ENCODE measurements around the gene NT5C1B.
"Not testable (repeated sequence)": the region's sequence is repeated elsewhere in the genome, so short reads cannot be mapped to it uniquely, and the experiment has no call there.

The NT5C1B gene

DNA sequence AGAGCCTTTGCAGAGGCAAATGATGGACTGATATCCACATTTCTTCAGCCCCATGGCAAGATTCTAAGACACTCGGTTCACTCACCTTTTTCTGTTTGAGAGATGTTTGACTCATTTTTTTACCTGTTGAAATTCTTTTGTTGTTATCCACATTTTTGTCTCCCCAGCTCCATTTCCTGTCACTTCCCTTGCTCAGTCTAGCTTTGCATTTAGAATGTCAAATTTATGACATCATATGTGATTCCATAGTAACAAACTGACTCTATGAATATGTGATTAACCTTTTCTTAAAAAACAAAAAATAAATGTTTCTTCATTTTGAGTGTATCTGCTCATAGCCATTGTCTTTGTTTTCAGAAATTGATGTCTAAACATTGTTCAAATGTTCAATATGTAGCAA is at the start of gene NT5C1B:
TSS of gene NT5C1B (minus strand) at position 216 of the 400 bp plus-strand sequence. CDS start at position 115, 101 bp downstream.
- DNase-seq, result no peak

DNA sequence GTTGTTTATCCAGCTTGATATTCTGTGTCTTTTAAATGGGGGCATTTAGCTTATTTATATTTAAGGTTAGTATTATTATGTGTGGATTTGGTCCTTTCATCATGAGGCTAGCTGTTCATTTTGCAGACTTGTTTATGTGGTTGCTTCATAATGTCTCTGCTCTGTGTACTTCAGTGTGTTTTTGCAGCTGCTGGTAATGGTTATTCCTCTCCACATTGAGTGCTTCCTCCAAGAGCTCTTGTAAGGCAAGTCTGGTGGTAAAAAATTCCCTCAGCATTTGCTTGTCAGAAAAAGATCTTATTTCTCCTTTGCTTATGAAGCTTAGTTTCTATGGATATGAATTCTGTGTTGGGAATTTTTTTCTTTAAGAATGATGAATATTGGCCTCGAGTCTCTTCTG is 47.8 kb upstream of the NT5C1B start:
- DNase-seq, result no peak

DNA sequence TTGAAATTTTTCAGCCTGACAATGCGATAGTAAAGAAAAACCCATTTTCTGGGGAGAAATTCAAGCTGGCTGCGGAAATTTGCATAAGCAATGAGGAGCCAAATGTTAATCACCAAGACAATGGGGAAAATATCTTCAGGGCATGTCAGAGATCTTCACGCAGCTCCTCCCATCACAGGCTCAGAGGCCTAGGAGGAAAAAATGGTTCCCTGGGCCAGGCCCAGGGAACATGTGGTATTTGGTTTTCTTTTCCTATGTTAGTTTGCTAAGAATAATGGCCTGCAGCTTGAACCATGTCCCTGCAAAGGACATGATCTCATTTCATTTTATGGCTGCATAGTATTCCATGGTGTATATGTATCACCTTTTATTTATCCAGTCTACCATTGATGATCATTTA is 43.3 kb upstream of the NT5C1B start:
- DNase-seq, result not testable (repeated sequence)

DNA sequence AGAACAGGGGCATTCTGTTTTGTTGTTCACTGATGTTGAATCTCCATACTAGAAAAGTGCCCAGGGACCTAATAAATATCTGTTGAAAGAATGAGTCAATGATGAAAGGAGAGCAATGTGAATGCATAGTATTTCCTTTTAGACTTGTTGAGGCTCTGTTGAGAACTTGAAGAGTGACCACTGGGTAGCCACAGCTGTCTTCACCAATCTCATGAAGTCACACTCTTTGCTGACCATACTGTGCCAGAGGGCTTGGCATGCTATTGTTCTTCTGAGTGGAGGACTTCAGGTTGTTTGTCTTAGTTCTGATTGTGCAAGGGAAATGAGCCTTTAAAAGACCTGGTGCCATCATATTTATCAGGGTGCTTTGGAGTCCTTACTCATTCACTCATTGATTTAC is 41.6 kb upstream of the NT5C1B start:
- DNase-seq, result no peak

DNA sequence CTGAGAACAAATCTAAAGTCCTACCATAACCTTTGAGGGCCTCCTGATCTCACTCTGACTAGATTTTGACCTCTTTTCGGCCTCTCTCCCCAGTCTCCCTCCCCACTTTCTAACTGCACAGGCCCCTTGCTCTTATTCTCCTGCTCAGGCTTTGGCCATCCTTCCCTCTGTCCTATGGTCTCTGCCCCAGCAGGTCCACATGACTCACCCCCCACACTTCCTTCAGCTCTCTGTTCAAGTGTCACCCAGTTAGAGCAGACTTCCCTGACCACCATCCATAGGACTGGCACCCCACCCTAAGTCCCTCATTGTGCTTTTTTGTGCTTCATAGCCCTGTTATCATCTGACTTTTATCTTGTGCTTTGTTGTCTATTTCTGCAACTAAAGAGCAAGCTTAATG is 41.2 kb upstream of the NT5C1B start:
- DNase-seq, result no peak

DNA sequence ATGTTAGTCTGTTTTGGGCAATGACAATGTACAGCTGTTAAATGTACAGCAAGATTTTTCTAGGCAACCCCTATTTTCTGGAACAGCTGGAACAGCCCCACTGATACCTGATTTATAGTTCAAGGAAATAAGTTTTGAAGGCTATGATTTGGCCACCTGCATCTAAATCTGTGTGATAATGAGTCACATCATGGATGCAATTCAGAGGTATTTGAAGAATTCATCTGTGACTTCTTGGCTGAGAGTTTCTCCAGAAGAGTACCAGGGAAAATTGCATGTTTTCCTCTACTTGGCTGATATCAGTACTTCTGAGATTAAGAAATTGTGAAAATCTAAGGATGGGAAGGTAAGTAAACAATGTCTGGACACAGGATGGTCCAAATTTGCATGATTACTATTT is 40.7 kb upstream of the NT5C1B start:
- DNase-seq, result no peak

DNA sequence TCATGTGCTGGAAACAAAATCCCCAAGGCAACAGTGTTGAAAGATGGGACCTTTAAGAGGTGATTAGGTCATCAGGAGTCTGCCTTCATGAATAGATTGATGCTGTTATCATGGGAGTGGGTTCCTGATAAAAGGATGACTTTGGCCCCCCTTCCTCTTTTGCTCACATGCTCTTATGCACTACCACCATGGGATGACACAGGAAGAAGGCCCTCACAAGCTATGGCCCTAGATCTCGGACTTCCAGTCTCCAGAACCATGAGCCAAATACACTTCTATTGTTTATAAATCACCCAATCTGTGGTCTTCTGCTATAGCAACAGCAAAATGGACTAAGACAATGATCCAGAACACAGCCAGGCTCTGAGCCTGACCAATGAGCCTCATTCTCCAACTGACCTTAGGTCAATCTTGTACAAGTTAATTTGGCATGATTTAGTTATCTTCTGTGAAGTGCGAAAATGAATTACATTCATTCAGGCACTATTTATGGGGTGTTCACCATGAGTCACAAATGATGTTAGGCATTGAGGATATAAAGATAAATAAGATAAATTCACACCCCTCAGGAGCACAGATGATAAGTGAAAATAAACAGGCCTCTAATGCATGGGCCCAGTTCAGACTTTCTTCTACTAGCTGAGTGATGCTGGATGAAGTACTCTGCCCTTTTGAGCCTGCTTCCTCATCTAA is 37.7 kb upstream of the NT5C1B start:
- no peak for DNase-seq

DNA sequence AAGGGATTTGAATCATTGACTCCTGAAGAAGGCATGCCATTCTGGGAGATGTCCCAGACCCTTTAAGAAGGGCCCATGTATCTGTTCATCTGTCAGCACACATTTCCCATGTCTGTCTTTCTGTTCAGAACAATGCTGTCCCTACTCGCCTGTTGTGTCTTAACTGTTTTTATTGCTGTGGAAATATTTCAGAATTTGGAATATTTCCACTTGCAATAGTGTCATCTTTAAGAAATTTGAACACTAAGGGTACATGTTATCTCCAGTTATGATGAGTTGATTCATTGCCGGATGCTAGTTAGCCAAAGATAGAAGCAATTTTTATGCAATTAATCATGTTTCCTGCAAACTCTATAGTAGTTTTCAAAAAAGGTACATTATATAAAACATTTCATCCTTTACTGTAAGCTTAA is 36.9 kb upstream of the NT5C1B start:
- no peak for DNase-seq

DNA sequence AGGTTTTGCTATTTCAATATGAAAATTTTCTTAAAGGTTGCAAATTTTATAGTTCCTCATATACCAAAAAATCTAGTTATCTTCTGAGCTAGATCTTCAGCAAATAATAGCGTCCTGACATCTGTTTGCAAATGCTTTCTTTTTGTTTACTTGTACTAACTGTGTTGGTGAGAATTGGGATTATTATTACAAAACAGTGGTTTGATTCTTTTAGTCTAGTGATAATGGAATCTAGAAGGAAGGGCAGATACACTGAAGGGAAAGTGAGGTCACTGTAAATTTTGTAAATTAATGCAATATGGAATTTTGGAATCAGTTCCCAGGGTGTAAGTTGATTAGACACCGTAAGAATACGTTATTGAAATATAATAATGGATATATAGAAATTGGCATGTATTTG is 36.2 kb upstream of the NT5C1B start:
- DNase-seq, result no peak

DNA sequence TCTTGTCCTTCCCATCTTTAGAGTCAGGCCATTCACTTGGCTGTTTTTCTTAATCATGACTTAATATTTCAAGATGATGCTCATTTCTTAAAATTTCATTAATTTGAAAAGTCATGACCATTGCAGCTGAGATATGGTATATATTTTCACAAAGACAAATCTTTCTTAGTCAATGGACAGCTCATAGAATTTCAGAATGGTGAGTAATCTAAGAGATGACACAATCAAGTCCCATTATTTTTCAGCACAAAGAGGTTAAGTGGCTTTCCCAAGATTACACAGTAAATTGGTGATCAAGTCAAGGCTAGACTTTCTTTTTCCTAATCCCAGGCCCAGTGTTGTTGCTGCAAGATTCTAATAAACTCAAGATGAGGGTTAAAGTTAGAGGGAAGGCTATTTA is 34.4 kb upstream of the NT5C1B start:
- DNase-seq, result no peak

DNA sequence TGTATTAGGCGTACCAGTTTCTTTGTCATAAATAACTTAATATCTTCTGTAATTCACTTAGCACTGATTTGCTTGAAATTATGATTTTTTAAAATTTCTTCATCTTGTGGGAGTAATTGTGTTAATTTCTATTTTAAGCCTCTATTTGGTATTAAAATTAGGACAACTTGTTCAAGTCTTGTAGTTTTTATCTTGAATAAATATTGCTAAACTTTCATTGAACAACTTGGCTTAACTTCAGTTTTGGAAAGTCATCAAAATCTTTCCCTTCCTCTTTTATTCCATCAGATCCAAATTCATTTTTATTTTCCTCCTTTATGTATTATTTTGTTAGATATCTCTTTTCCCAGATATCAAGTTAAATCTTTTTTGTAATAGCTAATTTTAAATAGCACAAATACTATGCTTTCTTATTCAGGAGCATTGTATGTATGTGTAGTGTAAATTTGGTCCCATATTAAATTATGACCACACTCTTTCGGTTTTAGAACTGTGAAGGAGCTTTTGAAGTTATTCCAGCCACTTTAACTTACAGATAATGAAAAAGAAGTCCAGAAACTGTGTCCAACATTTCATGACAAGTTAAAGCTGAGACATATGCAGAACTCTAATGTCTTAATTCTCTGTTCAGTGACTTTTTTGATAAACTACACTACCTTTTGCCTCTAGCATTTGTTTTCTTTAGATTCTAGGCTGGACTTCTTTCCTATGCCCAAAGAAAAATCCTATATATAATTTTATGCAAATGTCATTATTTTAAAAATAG is 31.7 kb upstream of the NT5C1B start:
- no peak for DNase-seq

DNA sequence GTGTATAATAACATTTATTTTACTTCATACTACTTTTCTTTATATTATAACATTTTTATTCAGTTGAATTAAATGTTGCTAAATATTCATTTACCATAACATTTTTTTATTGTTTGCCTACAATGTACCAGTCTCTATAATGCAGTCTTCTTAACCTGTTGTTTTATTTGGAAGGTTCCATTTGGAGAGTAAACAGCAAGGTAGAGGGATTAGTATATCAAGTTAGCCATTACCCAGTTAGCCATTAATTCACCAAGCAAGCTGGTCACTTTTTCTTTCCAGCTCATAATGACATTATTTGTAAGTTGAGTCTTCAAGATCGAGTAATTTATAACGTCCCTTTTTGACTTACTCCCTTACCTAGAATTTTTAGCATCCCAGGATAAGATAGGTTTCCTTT is 29.7 kb upstream of the NT5C1B start:
- DNase-seq, result no peak

DNA sequence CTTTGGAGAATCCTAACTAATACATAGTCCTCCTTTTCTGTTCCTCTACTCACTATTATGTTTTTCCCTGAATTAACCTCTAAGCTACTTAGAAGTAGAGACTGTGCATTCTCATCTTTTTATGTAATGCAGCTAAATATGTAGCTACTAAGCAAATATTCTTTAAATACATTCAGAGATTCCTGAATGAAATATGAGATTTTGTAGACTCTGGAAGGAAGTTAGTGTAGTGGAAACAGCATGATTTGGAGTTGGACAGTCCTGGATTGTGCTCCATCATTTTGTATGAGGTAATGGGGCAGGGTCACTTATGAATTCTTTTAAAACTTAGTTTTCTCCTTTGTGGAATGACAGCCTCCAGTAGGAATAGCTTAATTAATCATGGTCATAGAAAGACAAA is 24.7 kb upstream of the NT5C1B start:
- no peak for DNase-seq

DNA sequence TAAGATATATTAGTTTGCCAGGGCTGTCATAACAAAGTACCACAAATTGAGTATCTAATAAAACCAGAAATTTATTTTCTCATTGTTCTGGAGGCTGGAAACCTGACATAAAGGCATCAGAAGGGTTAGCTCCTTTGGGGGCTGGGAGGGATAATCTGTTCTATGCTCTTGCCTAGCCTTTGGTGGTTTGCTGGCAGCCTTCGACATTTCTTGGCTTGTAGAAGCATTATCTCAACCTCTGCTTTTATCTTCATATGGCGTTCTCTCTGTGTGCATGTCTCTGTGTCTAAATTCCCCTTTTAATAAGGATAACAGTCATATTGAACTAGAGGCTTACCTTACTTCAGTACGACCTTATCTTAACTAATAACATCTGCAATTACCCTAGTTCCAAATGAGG is 22.8 kb upstream of the NT5C1B start:
- DNase-seq, result no peak

DNA sequence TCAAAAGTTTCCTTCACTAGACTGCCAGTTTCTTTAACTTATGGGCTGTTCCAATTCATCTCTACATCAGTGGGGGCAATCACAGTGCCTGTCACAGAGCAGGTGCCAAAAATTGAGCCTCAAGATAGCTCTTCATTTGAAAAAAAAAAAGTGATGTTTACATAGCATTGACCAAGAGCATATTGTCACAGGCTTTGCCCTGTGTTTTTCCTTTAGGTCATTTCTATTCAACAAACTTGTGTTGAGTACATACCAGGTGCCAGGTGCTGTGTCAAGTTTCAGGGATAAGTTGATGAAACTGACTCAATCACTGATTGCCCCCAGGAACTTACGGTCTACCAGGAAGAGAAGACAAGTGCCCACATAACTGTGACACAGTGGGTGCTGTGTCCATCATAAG is 22.2 kb upstream of the NT5C1B start:
- DNase-seq, result no peak

DNA sequence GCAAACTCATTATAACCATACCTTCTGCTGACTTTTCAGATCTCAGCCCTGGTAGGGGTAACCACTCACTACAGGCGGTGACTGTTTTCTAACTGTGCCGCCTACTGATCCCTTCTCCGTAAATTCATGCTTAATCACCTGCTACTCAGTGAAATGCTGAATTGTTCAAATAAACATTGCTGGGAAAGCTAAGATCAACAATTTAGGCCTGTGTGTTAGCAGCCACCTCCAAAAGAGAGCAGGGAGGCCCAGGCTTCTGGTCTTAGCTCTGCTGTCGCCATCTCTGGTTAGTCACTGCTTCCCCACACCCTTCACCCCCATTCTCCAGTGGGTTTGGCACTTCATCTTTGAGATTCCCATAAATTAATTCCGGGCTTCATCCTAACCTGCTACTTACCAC is 21.8 kb upstream of the NT5C1B start:
- DNase-seq, result no peak

DNA sequence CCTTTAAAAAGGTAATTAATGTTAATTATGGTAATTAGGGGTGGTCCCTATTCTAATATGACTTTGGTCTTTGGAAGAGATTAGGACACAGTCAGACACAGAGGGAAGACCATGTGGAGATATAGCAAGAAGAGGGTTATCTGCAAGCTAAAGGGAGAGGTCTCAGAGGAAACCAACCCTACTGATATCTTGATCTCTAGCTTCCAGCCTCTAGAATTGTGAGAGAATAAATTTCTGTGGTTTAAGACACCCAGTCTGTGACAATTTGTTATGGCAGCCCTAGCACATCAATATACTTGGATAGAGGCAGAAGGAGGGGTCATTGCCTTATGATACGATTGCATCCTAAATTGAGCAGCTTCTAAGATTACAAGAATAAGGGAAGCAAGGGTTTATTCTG is 21.3 kb upstream of the NT5C1B start:
- no peak for DNase-seq

DNA sequence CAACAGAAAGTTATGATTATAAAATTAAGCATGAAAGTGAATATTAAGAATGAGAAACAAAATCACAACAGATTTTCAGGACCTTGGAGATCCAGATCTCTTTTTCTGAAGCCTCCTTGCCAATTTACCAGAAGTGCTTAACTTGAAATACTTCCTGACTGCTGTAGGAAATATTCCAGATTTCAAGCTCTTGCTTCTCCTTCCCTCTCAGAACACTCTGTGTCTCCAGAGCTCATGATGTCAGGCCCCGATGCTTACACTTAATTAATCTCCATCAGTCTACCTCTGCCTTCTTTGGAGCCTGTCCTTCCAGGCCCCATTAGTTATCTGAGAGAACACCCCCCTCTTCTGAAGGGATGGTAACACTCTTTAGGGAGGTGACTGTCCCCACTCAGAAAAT is 20.7 kb upstream of the NT5C1B start:
- no peak for DNase-seq

DNA sequence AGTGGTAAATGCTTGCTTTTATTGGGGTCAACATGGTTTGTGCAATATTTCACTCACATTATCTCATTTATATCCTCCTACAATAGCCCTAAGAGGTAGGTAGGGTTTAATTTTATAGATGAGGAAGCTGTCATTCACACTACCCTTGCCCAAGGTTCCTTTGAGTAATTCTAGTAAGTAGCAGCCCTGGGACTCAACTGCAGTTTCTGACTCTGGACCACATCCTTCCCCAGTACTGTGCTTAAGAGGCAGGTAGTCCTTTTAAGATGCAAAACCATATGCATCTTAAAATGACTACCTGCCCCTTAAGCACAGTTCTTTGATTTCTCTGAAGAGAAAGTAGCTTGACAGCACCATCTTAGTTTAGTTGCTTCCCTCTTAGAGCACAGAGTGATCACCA is 15.7 kb upstream of the NT5C1B start:
- no peak for DNase-seq

DNA sequence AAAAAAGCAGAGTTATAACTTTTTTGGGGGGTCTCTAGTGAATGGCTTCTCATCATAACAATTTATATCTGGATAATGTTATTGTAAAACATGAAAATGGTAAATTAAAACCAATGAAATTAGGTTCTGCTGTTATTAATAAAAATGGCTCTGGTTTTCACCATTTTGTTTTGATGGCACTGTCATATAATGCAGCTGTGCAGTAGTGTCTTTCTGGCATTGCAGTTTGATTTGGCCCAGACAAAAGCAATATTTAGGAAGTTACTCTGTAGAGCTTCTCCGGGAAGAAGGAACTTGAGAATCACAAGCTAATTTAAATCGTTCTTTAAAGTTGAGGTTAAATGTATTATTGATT is 15.1 kb upstream of the NT5C1B start:
- DNase-seq, result no peak

DNA sequence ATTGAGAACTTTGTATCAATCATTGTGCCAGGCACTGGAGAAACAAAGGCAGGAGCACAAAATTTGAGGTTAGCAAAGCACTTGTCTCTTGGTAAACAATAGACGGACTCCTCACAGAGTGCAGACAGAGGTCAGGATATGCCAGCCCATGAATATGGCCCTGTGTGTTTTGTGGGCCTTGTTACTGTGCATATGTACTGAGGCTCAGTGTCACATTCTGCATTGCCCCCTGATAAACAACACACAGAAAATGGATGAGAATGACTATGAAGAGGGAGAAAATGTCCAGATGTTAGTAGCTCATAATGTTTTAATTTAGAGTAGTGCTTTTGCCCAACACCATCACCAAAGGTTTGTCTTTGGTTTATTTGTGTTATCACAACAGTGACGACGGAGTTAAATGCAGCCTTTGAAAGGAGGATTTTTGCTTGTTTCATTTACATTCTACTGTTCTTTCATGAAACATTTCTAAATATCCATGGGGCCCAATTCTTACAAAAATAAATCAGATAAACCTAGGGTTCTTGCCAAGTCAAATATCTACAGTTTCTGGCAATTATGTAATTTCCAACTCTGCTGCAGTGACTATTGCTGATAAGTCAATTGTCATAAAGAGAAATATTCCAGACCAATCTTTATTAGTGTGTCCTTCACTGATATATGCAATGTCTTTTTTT is 14.6 kb upstream of the NT5C1B start:
- DNase-seq, result no peak

DNA sequence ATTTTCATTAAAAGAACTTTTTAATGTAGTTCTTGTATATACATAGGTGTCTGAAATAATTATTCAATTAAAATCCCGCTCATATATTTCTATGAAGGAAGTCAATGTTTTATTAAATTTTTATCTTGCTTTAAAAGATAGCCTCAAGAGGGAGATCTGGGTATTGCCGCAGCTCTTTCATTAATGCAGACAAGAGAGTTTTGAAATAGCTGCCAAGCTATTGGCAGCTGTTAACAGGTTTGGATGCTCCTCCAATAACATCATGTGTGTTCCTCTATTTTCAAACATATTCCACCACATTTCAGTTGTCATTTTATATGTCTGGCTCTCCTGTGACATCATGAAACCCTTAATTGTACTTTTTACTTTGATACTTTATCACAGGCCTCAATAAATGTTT is 12.9 kb upstream of the NT5C1B start:
- DNase-seq, result no peak

DNA sequence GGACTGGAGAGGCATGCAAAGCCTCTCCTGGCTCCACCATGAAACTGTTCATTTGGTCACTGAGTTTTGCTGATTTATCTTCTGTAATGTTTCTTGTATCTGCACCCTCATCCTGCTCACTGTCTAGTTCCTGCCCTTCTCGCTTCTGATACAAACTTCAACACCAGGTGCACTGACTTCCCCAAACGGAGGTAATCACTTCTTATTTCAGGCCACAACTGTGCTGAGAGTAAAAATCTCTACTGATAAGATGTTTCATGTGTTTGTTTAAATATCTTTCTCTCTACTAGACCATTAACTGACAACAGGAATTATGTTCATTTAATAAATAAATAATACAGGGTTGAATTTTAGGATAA is 10.9 kb upstream of the NT5C1B start:
- DNase-seq, result no peak

DNA sequence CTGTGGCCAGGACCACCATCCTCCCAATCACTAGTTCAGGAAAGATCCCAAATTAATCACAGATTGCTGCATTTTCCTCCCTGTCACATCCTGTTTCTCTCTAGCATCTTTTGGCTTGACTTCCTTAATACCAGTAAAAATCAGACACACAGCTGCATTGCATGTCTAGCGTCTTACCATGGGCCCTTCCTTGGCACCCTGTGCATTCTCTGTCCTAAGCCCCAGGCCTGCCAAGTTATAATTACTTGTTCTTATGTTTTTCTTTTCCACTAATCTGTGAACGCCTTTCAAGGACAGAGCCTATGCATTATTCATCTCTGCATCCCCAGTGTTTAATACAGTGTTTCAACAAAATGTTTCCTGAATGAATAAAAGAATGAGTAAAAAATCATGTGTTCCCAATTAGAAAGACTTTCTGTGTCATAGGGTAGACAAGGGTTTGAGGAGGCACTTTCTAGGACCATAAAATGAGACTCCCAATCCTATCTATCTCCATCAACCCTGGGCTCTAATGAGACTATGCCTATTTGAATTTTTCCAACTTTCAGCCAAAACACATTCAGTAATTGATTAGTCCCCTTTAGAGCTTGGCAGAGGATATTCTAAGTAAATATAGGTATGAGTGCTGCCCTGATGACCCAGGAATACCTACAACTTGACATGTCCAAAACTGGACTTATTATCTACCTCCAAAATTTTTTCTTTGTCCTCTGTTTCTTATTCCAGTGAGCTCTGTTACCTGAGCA is 10.3 kb upstream of the NT5C1B start:
- DNase-seq, result no peak
